K562 (cell line): ENCODE results near the gene CERCAM. TPM values are rescaled to one million over a fixed set of nuclear protein-coding genes. Genes with fewer than 3 reads are reported as not detected.

Experiments
- ERF ChIP-seq: fragments of 450-650 bp; formaldehyde crosslinking; IDR thresholded peaks from 2 replicates; pipeline ENCODE4 v1.4.0; 2020; ENCODE audit warnings: mild to moderate bottlenecking, mixed read lengths
- HMGXB4 ChIP-seq: sonication (generic); formaldehyde crosslinking; IDR thresholded peaks from 2 replicates; pipeline ENCODE4 v1.8.1; 2023; ENCODE audit warnings: mild to moderate bottlenecking, missing genetic modification reagents
- KLF6 ChIP-seq: fragments of 250-450 bp; sonication (Bioruptor Pico); IDR thresholded peaks from 2 replicates; pipeline ENCODE4 v1.4.0; 2020; ENCODE audit warnings: mild to moderate bottlenecking, moderate library complexity, borderline replicate concordance
- SRSF9 ChIP-seq: fragments of 200-400 bp; formaldehyde crosslinking; IDR thresholded peaks from 2 replicates; pipeline ENCODE4 v1.6.1; 2017; ENCODE audit warnings: low read depth, low read length, borderline replicate concordance
- polyA plus RNA-seq, 8 experiments: library from polyadenylated mRNA; depleted of rRNA in 4 of 8; stranded (reverse) in 5 of 8; unstranded in 3 of 8; fragments of >200 nt; fragmentation: Nextera tagmentation in 2 of 8; fragmentation: Illumina TruSeq in 1 of 8; extraction: Ambion mirVana in 2 of 8; extraction: Trizol in 1 of 8; gene quantifications; 2 replicates each; pipeline versions ENCODE4 v1.2.1 to v1.2.3, GENCODE V29; 2011 to 2014; ENCODE audit warnings: inconsistent platforms in 1 of 8, missing spikeins in 1 of 8
- total RNA-seq, 7 experiments: library from RNA; depleted of rRNA in 6 of 7; stranded (reverse); fragments of >200 nt in 6 of 7; fragmentation: Illumina TruSeq in 2 of 7; extraction: Trizol in 2 of 7; gene quantifications; 2 replicates each; pipeline versions ENCODE4 v1.2.1 to v1.2.3, GENCODE V29; 2011 to 2021; ENCODE audit warnings: low replicate concordance in 1 of 7
- TF ChIP-seq, protein P1 (sequence below): sonication (generic); formaldehyde crosslinking; IDR thresholded peaks from 2 replicates; pipeline ENCODE4 v1.8.0; 2023; ENCODE audit warnings: mild to moderate bottlenecking, missing genetic modification reagents
- TF ChIP-seq, protein P2 (sequence below): fragments of 250-450 bp; sonication (Bioruptor Pico); IDR thresholded peaks from 2 replicates; pipeline ENCODE4 v1.4.0; 2020
- TF ChIP-seq, protein P3 (sequence below): fragments of 450-650 bp; IDR thresholded peaks from 2 replicates; pipeline ENCODE4 v1.6.1; 2016; ENCODE audit warnings: low read depth

The CERCAM gene
- total and polyA plus RNA-seq, 9 of the 15 experiments (the other 6 are each of a cell fraction or from before 2014, with no cell fraction given) = 0.75 to 24.0 (median 18.0) TPM

GRCh38 chr9:128455849-128456612, 35.4 kb downstream of the CERCAM start, which contains the start of gene ODF2 (continued):
- TF ChIP-seq ERF (CRISPR knock-in tag) = no peak
- TF ChIP-seq, protein P1, sequence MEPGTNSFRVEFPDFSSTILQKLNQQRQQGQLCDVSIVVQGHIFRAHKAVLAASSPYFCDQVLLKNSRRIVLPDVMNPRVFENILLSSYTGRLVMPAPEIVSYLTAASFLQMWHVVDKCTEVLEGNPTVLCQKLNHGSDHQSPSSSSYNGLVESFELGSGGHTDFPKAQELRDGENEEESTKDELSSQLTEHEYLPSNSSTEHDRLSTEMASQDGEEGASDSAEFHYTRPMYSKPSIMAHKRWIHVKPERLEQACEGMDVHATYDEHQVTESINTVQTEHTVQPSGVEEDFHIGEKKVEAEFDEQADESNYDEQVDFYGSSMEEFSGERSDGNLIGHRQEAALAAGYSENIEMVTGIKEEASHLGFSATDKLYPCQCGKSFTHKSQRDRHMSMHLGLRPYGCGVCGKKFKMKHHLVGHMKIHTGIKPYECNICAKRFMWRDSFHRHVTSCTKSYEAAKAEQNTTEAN (CRISPR knock-in tag) = no peak
- TF ChIP-seq, protein P2, sequence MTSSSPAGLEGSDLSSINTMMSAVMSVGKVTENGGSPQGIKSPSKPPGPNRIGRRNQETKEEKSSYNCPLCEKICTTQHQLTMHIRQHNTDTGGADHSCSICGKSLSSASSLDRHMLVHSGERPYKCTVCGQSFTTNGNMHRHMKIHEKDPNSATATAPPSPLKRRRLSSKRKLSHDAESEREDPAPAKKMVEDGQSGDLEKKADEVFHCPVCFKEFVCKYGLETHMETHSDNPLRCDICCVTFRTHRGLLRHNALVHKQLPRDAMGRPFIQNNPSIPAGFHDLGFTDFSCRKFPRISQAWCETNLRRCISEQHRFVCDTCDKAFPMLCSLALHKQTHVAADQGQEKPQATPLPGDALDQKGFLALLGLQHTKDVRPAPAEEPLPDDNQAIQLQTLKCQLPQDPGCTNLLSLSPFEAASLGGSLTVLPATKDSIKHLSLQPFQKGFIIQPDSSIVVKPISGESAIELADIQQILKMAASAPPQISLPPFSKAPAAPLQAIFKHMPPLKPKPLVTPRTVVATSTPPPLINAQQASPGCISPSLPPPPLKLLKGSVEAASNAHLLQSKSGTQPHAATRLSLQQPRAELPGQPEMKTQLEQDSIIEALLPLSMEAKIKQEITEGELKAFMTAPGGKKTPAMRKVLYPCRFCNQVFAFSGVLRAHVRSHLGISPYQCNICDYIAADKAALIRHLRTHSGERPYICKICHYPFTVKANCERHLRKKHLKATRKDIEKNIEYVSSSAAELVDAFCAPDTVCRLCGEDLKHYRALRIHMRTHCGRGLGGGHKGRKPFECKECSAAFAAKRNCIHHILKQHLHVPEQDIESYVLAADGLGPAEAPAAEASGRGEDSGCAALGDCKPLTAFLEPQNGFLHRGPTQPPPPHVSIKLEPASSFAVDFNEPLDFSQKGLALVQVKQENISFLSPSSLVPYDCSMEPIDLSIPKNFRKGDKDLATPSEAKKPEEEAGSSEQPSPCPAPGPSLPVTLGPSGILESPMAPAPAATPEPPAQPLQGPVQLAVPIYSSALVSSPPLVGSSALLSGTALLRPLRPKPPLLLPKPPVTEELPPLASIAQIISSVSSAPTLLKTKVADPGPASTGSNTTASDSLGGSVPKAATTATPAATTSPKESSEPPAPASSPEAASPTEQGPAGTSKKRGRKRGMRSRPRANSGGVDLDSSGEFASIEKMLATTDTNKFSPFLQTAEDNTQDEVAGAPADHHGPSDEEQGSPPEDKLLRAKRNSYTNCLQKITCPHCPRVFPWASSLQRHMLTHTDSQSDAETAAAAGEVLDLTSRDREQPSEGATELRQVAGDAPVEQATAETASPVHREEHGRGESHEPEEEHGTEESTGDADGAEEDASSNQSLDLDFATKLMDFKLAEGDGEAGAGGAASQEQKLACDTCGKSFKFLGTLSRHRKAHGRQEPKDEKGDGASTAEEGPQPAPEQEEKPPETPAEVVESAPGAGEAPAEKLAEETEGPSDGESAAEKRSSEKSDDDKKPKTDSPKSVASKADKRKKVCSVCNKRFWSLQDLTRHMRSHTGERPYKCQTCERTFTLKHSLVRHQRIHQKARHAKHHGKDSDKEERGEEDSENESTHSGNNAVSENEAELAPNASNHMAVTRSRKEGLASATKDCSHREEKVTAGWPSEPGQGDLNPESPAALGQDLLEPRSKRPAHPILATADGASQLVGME = no peak
- no peak for TF ChIP-seq SRSF9
- no peak for TF ChIP-seq KLF6 (CRISPR knock-in tag)
- no peak for TF ChIP-seq HMGXB4 (CRISPR knock-in tag)
- TF ChIP-seq, protein P3, sequence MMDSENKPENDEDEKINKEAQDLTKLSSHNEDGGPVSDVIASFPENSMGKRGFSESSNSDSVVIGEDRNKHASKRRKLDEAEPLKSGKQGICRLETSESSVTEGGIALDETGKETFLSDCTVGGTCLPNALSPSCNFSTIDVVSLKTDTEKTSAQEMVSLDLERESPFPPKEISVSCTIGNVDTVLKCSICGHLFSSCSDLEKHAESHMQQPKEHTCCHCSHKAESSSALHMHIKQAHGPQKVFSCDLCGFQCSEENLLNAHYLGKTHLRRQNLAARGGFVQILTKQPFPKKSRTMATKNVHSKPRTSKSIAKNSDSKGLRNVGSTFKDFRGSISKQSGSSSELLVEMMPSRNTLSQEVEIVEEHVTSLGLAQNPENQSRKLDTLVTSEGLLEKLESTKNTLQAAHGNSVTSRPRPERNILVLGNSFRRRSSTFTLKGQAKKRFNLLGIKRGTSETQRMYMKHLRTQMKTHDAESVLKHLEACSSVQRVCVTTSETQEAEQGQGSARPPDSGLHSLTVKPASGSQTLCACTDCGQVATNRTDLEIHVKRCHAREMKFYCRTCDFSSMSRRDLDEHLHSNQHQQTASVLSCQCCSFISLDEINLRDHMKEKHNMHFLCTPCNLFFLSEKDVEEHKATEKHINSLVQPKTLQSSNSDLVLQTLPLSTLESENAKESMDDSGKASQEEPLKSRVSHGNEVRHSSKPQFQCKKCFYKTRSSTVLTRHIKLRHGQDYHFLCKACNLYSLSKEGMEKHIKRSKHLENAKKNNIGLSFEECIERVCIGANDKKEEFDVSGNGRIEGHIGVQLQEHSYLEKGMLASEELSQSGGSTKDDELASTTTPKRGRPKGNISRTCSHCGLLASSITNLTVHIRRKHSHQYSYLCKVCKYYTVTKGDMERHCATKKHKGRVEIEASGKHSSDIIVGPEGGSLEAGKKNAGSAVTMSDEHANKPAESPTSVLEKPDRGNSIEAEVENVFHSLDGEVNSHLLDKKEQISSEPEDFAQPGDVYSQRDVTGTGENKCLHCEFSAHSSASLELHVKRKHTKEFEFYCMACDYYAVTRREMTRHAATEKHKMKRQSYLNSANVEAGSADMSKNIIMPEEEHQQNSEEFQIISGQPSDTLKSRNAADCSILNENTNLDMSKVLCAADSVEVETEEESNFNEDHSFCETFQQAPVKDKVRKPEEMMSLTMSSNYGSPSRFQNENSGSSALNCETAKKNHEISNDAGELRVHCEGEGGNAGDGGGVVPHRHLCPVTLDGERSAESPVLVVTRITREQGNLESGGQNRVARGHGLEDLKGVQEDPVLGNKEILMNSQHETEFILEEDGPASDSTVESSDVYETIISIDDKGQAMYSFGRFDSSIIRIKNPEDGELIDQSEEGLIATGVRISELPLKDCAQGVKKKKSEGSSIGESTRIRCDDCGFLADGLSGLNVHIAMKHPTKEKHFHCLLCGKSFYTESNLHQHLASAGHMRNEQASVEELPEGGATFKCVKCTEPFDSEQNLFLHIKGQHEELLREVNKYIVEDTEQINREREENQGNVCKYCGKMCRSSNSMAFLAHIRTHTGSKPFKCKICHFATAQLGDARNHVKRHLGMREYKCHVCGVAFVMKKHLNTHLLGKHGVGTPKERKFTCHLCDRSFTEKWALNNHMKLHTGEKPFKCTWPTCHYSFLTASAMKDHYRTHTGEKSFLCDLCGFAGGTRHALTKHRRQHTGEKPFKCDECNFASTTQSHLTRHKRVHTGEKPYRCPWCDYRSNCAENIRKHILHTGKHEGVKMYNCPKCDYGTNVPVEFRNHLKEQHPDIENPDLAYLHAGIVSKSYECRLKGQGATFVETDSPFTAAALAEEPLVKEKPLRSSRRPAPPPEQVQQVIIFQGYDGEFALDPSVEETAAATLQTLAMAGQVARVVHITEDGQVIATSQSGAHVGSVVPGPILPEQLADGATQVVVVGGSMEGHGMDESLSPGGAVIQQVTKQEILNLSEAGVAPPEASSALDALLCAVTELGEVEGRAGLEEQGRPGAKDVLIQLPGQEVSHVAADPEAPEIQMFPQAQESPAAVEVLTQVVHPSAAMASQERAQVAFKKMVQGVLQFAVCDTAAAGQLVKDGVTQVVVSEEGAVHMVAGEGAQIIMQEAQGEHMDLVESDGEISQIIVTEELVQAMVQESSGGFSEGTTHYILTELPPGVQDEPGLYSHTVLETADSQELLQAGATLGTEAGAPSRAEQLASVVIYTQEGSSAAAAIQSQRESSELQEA = no peak
